ENCODE data around the gene CFAP73. TPM values are rescaled to one million over a fixed set of nuclear protein-coding genes. Genes with fewer than 3 reads are reported as not detected.

CFAP73 gene
- total RNA-seq, 1 experiment from 2014 or later: not detected

Small RNA genes lying within 50 kb of the gene (small RNA-seq; reads per million reads assigned to genes)
- gene MIR7106 (0 reads per million in 2 experiments), gene RF00019 (0 reads per million in 2 experiments)

Other genes with a start within 250 kb of the CFAP73 start
- 3.6 and 4.8 TPM in 2 replicates for gene OAS1, start 242.8 kb upstream of the CFAP73 start, total RNA-seq (2014; rRNA removed; shearing (Covaris generic))
- 6.6 and 8.8 TPM in 2 replicates for gene OAS3, start 211.2 kb upstream of the CFAP73 start, total RNA-seq (2014; rRNA removed; shearing (Covaris generic))
- gene OAS2, start 171.2 kb upstream of the CFAP73 start, total RNA-seq (2014; rRNA removed; shearing (Covaris generic)): 1.3 and 1.9 TPM in 2 replicates
- gene DTX1, start 93.0 kb upstream of the CFAP73 start, total RNA-seq (2014; rRNA removed; shearing (Covaris generic)): 0.95 and 1.1 TPM in 2 replicates
- gene RASAL1, start 14.0 kb upstream of the CFAP73 start, total RNA-seq (2014; rRNA removed; shearing (Covaris generic)): 0.74 and 0.85 TPM in 2 replicates
- 60.4 and 73.4 TPM in 2 replicates for gene DDX54, start 35.8 kb downstream of the CFAP73 start, total RNA-seq (2014; rRNA removed; shearing (Covaris generic))
- gene RITA1, start 36.0 kb downstream of the CFAP73 start, total RNA-seq (2014; rRNA removed; shearing (Covaris generic)): 38.8 and 39.1 TPM in 2 replicates
- 14.3 and 16.3 TPM in 2 replicates for gene TPCN1, start 71.7 kb downstream of the CFAP73 start, total RNA-seq (2014; rRNA removed; shearing (Covaris generic))
- gene SLC8B1, start 185.4 kb downstream of the CFAP73 start, total RNA-seq (2014; rRNA removed; shearing (Covaris generic)): 3.9 and 5.1 TPM in 2 replicates
- 28.3 and 30.2 TPM in 2 replicates for gene PLBD2, start 208.9 kb downstream of the CFAP73 start, total RNA-seq (2014; rRNA removed; shearing (Covaris generic))